Activated T-cell treated with anti-CD3 and anti-CD28 coated beads for 1 hour (primary cell): ENCODE results near the gene LAMC2.
"Not testable (repeated sequence)": the region's sequence is repeated elsewhere in the genome, so short reads cannot be mapped to it uniquely, and the experiment has no call there.

Source experiments
- DNase-seq: peaks from one replicate; pipeline ENCODE4 v3.0.0-alpha.2; 2020; ENCODE audit warnings: low read depth

The LAMC2 gene

DNA sequence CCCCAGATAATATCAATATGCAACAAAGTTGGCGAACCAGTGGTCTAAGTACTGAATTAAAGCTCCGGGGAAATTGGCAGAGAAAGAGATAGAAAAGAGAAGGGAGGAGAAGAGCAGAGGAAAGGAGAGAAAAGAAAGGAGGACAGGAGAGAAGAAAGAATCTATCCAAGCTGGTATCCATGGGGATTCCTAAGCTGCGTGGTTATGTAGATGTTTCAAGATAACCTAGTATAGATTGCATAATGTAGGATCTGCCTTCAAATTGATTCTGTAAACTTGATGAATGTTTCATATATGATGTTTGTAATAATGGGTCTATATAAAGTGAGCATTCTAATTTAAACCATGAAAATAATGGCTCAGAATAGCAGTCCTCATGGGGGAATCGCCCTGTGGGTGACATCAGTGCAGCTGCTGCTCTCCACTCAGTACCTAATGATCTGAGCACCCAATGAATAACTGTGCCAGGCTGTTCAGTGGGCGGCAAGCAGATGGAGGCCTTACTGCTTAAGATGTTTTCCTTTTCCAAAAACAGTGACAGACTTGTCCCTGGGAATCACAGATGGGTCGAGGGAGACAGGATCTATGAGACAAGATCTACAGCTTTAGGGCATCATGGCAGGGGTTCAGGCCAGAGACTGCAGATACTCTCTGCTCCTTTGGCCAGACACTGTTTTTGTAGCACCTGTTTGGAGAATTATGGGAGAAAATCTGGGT lies 78.0 kb downstream of the LAMC2 start:
- DNase-seq: no peak

DNA sequence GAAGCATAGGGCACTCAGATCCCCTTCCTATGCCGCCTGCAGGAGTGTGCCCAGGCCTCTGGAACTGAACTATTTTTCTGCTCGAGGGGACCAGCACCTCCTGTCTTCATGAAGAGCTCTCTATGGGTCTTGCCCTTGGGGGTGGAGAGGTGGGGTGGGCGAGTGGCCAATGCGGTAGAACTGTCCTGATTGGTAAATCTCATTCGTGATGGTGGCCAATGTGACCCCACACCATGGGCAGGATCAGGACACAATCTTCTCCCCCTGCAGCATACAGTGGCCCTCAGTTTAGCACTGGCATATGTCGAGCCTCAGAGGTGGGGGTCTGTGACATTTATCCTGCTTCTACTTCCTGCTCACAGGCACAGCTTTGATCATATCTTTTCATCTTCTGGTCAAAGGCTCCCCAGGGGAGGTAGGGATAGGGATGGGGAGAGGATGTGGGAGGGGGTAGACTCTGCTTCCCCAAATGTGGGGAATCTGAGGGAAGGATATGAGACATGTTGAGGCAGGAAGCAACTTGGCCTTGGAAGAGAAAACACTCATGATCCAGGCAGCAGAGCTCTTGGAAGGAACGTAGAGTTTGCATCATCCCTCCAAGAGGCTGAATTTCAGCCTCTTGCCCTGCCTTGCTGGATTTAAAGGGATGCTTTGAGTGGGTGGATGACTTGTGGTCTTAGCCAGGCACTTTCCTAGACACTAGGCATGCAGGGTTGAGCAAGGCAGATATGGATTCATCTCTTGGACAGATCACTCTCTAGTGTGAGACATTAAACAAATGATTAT lies 81.8 kb downstream of the LAMC2 start:
- no peak for DNase-seq

DNA sequence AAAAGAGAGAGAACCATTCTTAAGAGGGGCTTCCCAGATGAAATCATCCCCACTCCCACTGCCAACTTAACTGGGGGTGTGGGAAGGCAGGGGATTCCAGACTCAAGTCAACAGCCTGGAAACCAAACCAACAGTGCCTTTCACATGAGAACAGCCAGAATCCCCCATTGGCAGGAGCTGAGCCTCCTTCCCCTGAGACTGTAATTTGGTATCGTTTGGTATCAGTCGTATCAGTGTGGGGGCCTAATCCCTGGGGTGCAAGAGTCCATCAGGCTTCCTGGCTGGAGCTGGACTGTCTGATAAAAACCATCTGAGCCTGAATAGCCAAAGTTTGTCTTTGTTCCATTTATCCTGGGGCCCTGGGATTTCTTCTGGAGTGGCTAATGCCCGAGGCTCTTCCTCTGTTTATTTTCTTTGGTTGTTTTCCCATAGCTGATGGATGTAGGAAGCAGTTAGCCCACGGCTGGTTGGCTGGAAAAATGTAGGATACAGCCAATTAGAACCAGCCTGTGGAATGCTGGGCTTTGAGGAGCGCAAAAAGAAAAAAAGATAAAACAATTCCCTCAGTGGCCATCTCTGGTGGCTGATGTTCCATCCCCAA lies 84.6 kb downstream of the LAMC2 start:
- no peak for DNase-seq

DNA sequence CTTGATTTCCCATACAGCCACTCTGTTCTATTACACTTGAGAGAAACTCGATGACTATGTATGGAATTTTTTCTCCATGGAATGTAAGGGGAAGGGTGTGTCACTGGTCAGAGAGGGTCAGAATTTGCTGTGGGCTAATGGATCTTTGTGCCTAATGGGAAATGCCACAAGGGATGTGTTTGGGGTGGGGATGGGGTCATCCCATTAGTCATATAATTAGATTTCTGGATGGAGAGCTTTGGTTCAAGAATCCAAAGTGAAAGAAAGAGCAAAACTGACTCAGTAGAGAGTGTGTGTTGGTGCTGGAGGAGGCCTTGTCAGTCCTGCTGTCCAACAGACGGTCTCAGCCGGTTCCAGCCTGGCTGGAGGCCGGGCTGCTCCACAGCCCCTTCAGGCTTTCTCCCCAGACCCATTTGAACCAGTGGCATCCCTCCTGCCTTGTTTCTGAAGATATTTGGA lies 86.4 kb downstream of the LAMC2 start:
- no peak for DNase-seq

DNA sequence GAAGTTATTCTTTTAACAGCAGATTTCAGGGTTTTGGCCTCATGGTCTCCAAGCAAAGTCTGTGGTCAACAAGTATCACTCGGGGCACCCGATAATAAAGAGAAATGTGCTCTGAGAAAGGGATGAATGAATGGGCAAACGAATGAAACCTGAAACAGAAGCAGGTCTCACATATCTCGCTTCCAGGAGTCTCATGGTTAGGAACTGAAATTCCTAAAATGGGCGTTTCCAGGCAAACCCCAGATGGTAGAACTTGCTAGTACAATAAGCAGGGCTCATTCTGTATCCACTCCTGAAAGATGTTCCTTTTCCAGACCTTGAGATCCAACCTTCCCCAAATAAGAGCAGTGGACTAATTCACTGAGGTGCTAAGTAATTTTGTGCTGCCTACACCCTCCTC lies 87.2 kb downstream of the LAMC2 start:
- DNase-seq: no peak

DNA sequence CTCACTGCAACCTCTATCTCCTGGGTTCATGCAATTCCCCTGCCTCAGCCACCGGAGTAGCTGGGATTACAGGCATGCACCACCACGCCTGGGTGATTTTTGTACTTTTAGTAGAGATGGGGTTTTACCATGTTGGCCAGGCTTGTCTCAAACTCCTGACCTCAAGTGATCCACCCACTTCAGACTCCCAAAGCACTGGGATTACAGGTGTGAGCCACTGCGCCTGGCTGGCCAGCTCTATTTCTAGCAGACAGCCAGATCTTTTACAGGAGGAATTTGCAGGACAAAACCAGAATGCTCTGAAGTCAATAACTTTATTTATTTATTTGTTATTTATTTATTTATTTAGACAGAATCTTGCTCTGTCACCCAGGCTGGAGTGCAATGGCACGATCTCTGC lies 87.9 kb downstream of the LAMC2 start:
- not testable (repeated sequence) for DNase-seq

DNA sequence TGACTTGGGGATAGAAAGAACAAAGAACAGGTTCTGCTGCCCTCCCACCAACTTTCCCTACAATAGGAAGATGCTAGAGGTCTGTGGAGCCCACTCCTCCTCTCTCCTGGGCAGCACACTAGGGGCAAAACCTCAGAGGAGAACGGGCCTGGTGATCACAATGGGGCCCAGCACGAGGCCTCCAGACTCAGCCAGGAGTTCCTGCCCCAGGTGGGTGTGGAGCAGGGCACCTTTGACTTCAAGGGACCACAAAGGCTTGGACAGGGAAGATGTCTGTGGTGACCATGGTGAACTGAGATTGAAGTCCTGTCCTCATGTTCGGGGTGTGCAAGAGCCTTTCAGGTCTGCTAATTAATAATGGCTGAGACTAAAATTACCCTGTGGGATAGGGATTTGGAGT lies 88.8 kb downstream of the LAMC2 start:
- no peak for DNase-seq

DNA sequence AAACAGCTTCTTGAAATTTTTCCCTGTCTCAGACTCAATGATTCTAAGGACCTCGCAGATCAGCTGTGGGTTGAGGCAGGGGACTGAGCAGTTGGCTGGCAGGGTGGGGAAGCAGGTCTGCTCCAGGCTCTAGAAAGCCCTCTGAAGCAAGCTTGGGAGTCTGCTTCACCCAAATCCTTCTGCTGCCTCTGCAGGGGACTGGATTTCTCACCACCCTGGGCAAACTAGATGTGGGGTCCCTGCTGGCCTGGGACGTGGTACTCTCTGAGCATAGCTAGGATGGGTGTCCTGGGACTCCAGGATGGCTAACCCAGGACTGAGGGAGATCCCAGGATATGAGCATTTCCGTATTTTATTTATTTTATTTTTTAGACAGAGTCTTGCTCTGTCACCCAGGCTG lies 89.3 kb downstream of the LAMC2 start:
- no peak for DNase-seq

DNA sequence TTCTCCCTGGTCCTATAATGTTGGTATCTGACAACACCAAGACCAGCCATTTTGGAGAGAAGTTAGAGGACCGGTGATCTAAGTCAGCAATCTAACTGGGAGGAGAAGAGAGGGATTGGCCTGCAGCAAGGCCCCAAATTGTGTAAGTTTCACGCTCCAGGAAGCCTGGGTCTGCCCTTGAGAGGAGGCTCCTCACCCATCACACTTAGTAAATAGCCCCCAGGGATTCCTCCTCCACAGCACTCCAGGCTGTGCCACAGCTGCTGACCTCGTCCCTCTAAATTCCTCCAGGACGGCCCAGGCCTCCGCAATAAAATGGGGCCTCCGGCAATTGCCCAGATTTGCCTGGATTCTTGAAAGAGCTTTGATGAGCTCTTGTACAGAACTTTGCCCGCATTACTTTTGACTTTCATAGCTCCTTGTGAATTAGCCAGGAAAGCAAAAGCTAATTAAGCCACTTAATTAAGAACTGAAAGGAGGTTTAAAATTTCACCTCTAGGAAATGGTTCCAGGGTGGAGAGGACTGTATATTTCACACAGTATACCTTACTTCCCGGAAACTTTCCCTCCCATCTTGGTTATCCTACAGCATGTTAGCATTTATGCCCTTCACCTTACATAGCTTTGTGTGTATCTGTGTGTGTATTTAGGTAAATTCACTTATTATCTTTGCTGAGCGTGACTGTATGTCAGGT lies 90.5 kb downstream of the LAMC2 start:
- no peak for DNase-seq

DNA sequence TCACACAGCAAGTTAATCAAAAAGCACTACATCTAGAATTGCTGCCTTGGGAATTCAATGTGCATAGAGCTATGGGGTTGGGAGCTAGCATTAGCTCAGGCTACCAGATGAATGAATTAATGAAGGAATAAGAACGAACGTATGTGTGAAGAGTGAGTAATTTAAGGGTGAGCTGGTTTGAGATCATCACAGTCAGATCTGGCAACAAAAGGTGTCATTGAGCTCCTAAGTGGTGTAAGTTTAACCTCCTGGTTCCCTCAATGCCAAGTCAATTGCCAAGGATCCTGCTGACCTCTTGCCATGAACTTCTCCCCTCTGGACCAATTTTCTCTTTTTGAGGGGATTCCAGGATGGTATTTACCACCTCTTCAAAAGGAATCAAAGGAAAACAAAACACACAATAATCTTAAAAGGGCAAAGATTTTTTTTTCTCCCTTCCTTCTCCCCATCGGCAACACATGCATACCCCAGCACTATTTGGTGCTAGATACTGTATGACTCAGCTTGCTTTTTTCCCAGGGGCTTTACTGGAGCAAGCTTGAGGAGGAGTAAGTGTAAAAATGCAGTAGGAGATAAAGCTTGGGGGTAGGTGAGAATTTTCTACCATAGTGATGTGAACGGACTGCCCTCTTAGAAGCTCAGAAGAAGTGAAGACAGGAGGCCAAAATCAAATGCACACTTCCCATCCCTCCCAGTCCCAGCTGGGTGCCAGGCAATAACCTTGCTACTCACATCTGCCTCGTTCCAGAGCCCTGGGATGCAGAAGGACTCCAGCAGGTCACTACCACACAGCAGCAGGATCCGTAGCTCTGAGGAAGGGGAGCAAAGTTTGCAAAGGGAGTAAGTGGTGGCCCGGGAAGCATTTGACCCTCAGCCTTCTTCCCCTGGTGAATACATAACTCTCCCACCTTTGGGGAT lies 92.0 kb downstream of the LAMC2 start:
- DNase-seq: no peak

DNA sequence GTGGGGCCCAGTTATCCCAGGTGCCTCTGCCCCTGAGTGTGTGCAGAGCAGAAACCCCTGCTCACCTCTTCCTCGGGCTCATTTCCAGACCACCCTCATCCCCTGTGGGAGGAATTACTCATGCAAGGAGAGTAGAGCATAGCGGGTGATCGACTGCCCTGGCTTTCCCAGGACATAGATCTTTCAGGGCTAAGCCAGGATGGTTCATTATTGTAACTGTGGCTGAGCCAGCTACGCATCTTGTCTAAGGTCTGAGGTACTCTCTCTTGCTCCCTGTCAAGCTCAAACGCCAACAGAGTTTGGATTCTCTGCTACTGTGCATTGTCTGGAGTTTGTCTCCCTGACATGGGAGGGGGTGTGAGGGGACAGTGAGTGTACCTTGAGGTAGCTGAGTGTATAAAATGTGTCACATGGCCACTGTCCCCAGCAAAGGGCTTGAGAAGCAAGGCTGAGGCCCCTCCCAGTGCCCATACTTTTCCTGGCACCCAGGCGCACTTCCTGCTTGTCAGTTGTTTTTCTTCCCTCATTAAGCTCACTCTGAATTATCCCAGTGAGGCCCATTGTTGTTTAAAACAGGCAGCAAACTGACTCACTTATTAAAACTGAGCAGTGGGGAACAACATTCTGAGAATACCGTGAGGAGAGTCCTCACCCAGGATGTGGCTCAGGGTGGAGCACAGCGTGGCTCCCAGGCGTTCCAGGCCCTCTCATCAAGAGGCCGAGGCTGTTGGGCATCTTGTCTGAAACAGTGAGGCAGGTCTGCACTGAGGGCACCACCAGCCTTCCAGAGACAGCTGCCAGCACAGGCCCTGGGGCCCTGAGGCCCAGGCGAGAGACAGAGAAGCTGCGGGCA lies 92.9 kb downstream of the LAMC2 start:
- DNase-seq: no peak

DNA sequence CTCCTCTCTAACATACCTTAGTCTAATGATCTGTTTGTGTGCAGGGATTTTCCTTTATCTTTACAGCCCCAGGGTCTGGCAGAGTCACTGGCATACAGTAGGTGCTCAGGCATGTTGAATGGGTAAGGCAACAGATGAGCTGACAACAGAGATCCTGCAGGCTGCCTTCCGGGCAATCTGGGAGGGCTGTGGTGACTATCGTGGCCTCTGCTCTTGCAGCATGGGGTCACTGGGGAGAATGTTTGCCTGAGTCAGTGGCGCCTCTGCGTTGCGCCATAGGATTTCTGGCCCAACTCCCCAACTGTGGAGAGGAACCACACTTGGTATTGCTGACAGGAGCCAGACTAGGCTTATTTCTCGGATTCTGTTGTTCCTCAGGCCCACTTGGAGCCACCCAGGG lies 93.8 kb downstream of the LAMC2 start:
- no peak for DNase-seq

DNA sequence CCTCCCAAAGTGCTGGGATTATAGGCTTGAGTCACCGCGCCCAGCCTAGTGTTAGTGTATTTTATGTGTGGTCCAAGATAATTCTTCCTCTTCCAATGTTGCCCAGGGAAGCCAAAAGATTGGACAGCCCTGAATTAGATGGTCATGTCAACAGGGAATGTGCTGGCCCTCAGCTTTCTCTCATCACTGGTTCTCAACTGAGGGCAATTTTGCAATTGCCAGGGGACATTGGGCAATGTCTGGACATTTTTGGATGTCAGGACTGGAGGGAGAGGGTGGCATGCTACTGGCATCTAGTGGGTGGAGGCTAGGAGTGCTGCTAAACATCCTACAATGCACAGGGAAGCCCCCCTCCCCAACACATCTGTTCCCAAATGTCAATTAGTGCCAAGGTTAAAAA lies 95.0 kb downstream of the LAMC2 start:
- no peak for DNase-seq

DNA sequence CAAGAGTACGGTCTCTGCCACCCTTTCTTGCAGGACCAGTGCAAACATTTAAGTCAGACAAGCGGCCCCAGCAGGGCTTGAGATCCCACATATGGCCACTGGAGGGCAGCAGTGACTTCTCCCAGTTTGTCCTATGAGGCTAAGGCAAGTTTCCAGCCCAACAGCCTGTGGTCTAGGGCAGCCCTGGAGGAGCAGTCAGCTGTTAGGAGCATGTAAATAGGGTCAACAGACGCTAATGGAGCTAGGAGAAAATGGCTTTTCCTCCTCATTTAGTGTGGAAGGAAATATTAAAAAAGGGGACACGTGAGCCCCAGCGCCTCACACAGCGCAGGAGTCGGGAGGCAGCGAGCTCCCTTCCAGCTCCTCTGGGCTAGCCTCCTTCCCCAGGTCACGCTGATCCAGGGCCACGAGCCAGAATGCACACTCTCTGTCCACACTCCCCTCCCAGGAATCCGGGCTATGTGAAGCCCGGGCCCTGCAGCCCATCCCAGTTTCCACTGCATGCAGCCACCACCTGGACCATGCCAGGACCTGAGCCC lies 95.6 kb downstream of the LAMC2 start:
- peak; percentile 58 for DNase-seq

DNA sequence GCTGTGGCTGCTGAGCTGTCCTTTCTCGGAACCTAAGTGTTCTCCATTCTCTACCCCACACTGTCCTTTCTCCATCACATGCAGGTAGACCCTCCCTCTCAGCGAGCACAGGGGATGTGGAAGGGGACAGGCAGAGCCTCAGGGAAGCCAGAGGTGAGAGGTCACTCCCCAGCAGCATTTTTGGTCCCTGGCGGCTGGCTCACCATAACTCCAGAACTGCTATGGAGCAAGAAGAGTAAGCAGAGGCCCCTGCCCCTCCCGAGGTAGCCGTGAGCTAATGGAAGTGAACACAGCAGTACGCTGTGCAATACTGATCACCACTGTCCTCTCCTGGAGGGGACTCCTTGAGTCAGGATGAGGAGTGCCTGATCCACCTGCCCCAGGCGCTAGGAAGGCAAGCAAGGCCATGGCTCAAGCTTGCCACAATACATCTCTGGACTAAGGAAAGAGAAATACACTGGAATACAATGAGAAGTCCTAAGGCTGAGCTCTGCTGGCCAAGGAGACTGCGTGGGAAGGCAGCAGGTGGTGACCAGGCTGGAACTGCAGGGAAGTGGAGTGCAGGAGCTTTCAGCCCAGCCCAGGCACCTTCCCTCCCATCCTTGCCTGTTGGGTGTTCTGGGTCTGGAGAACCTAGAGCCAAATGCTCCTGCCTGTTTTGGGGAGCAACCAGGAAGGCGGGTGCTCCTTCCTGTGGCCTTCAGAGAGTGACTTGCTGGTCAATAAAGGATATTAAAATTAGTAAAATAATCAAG lies 96.2 kb downstream of the LAMC2 start:
- DNase-seq: no peak

DNA sequence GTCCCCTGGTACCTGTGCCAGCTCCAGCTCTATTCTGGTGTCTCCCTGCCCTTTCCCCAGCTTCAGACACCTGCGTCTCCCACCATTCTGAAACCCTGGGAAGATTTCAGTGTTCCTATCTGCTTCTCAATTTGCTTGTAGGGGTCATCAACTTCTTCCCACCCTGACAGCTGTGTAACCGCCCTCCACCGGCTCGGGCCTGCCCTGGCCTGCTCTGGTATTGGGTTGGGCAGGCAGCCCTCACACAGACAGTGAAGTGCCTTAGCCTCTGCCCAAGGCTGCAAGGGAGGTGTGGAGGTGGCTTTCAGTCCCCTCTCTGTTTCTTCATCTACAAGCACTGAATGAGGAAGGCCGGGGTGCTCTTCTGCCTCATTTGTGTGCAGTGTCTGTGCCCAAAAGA lies 97.2 kb downstream of the LAMC2 start:
- DNase-seq: no peak

DNA sequence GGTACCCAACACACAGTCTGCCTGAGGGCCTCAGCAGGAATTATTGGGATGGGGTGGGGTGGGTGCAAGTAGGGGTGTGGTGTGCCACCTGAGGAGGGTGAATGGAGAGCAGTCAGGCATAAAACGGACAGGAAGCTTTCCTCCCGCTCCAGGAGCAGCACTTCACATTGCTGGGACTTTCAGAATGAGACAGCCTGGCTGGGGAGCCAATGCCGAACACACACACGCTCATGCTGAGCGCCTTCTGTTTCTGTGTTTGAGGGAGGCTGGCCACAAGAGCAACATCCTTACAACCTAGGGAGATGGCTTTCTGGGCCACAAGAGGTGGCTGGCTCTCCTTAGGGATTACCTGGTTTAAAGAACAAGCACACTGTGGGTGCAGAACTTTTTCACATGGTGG lies 98.0 kb downstream of the LAMC2 start:
- no peak for DNase-seq

DNA sequence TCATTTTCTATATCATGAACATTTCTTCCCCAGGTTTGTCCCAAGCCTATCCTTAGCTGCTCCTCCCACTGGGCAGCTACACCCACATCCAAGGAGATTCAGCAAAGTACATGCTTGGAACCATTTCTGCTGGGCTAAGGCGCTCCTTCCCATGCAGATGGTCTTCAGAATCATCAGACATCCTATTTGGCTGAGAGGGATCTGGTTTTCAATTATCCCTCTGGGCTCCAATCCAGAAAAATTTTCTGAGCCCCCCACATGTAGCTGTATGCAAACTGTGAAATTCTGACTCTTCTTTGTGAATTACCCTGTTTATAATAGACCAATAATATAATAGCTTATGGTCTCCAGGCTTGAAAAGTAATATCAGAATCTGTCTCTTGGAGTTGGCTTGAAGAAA lies 99.2 kb downstream of the LAMC2 start:
- no peak for DNase-seq

DNA sequence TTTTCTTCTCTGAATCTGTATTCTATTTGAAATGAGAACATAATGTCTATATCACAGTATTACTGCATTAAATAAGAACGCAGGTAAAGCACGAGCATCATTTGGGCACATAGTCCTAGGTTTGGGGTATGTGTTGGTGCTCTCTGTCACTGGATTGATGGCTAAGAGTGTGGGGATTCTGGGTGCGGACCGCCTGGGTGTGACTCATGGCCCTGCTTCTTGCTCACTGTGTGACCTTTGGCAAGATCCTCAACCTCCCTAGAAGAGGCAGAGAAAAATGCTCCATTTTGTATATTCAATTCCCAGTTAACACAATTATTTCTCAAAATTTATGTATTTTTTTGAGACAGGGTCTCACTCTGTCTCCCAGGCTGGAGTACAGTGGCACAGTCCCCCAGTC lies 99.7 kb downstream of the LAMC2 start:
- DNase-seq: no peak
